Measurements from ENCODE around the gene CHST4.

GRCh38 chr16:71573387-71574094, 47.3 kb downstream of the CHST4 start:
- TF ChIP-seq, protein P1, sequence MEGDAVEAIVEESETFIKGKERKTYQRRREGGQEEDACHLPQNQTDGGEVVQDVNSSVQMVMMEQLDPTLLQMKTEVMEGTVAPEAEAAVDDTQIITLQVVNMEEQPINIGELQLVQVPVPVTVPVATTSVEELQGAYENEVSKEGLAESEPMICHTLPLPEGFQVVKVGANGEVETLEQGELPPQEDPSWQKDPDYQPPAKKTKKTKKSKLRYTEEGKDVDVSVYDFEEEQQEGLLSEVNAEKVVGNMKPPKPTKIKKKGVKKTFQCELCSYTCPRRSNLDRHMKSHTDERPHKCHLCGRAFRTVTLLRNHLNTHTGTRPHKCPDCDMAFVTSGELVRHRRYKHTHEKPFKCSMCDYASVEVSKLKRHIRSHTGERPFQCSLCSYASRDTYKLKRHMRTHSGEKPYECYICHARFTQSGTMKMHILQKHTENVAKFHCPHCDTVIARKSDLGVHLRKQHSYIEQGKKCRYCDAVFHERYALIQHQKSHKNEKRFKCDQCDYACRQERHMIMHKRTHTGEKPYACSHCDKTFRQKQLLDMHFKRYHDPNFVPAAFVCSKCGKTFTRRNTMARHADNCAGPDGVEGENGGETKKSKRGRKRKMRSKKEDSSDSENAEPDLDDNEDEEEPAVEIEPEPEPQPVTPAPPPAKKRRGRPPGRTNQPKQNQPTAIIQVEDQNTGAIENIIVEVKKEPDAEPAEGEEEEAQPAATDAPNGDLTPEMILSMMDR (IDR thresholded peaks at IDR 0.05): no peak
- TF ChIP-seq, protein P2, sequence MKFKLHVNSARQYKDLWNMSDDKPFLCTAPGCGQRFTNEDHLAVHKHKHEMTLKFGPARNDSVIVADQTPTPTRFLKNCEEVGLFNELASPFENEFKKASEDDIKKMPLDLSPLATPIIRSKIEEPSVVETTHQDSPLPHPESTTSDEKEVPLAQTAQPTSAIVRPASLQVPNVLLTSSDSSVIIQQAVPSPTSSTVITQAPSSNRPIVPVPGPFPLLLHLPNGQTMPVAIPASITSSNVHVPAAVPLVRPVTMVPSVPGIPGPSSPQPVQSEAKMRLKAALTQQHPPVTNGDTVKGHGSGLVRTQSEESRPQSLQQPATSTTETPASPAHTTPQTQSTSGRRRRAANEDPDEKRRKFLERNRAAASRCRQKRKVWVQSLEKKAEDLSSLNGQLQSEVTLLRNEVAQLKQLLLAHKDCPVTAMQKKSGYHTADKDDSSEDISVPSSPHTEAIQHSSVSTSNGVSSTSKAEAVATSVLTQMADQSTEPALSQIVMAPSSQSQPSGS (CRISPR knock-in tag; IDR thresholded peaks at IDR 0.05; ENCODE audit: borderline replicate concordance, low read depth): no peak
- TF ChIP-seq, protein P3, sequence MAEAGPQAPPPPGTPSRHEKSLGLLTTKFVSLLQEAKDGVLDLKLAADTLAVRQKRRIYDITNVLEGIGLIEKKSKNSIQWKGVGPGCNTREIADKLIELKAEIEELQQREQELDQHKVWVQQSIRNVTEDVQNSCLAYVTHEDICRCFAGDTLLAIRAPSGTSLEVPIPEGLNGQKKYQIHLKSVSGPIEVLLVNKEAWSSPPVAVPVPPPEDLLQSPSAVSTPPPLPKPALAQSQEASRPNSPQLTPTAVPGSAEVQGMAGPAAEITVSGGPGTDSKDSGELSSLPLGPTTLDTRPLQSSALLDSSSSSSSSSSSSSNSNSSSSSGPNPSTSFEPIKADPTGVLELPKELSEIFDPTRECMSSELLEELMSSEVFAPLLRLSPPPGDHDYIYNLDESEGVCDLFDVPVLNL (CRISPR knock-in tag; IDR thresholded peaks at IDR 0.05; ENCODE audit: borderline replicate concordance, low read depth): no peak
- TF ChIP-seq ZBTB43 (CRISPR knock-in tag; IDR thresholded peaks at IDR 0.05) (no peak), FOXK1 (CRISPR knock-in tag; IDR thresholded peaks at IDR 0.05) (no peak), NFE2L1 (CRISPR knock-in tag; IDR thresholded peaks at IDR 0.05) (no peak), JUN (CRISPR knock-in tag; IDR thresholded peaks at IDR 0.05) (no peak), TEAD1 (CRISPR knock-in tag; IDR thresholded peaks at IDR 0.05) (no peak)
- TF ChIP-seq, protein P4, sequence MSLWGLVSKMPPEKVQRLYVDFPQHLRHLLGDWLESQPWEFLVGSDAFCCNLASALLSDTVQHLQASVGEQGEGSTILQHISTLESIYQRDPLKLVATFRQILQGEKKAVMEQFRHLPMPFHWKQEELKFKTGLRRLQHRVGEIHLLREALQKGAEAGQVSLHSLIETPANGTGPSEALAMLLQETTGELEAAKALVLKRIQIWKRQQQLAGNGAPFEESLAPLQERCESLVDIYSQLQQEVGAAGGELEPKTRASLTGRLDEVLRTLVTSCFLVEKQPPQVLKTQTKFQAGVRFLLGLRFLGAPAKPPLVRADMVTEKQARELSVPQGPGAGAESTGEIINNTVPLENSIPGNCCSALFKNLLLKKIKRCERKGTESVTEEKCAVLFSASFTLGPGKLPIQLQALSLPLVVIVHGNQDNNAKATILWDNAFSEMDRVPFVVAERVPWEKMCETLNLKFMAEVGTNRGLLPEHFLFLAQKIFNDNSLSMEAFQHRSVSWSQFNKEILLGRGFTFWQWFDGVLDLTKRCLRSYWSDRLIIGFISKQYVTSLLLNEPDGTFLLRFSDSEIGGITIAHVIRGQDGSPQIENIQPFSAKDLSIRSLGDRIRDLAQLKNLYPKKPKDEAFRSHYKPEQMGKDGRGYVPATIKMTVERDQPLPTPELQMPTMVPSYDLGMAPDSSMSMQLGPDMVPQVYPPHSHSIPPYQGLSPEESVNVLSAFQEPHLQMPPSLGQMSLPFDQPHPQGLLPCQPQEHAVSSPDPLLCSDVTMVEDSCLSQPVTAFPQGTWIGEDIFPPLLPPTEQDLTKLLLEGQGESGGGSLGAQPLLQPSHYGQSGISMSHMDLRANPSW (CRISPR knock-in tag; conservative IDR thresholded peaks at IDR 0.05; ENCODE audit: low read depth): no peak

All from WTC11 (cell line).